ENCODE results near the gene EIF2AK3.

Gene EIF2AK3

DNA sequence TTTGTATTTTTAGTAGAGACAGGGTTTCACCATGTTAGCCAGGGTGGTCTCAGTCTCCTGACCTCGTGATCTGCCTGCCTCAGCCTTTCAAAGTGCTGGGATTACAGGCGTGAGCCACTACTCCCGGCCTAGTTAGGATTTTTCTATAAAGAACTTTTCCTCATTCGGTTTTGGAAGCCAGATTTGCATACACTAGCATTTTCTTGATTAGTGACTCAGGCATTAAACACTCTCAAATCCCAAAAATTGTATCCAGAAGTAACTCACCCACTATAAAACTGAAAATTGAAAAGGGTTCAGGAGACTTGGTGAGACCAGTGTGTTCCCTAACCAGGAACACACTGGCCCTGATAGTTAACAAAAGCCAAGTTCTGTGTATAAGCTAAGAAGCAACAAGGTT lies 25.2 kb downstream of the EIF2AK3 start:
- TF ChIP-seq, protein P1, sequence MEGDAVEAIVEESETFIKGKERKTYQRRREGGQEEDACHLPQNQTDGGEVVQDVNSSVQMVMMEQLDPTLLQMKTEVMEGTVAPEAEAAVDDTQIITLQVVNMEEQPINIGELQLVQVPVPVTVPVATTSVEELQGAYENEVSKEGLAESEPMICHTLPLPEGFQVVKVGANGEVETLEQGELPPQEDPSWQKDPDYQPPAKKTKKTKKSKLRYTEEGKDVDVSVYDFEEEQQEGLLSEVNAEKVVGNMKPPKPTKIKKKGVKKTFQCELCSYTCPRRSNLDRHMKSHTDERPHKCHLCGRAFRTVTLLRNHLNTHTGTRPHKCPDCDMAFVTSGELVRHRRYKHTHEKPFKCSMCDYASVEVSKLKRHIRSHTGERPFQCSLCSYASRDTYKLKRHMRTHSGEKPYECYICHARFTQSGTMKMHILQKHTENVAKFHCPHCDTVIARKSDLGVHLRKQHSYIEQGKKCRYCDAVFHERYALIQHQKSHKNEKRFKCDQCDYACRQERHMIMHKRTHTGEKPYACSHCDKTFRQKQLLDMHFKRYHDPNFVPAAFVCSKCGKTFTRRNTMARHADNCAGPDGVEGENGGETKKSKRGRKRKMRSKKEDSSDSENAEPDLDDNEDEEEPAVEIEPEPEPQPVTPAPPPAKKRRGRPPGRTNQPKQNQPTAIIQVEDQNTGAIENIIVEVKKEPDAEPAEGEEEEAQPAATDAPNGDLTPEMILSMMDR (IDR thresholded peaks at IDR 0.05): no peak

DNA sequence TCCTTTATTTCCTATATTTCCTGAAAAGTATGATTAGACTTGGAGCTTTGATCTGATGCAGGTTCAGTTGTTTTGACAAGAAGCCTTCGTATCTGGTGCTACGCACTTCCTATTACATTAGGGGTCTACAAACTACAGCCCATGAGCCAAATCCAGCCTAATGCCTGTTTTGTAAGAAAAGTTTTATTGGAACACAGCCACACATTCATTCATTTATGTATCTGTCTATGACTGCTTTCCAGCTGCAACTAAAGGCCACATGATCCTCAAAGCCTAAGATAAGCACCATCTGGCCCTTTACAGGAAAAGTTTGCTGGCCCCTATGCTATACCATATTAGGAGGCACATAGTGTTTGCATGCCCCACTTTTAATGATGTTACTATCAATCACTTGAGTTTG lies 26.0 kb downstream of the EIF2AK3 start:
- TF ChIP-seq, protein P1 (IDR thresholded peaks at IDR 0.05): no peak

DNA sequence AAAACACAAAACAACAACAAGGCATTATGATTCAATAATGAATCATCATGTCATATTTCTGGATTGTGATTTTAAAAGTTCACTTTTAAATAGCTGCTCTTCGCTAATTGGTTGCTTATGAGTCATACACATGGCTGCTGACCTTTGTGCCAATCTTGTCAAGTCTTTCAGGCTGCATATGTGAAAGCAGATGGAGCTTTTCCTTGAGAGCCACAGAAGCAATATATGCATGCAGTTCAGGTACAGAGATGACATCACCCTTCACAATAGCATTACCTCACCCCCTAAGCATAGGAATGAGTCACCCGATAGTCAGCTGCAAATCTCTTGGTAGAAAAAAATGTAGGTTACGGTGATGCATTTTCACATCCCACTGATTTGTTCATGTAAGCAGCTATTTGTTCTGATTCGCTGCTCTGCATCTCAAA lies 27.2 kb downstream of the EIF2AK3 start:
- TF ChIP-seq, protein P1 (IDR thresholded peaks at IDR 0.05): no peak

DNA sequence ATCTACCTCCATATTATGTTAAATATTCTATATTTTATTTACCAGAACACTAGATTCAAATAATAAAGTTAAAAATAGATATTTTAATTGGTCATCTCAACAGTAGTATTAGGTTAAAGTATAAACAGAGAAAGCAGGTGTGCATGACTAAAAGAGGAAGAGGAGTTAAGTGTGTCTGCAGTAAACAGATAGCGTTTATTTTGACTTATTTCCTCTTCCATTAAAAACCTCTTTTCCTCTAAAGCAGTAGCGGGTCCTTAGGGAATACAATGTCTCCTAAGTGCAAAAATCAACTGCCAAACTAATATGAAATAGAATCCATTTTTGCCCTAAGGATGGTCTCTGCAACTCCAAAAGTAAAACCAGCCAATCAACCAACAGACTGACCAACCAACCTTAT lies 27.7 kb downstream of the EIF2AK3 start:
- TF ChIP-seq, protein P1 (IDR thresholded peaks at IDR 0.05): no peak

DNA sequence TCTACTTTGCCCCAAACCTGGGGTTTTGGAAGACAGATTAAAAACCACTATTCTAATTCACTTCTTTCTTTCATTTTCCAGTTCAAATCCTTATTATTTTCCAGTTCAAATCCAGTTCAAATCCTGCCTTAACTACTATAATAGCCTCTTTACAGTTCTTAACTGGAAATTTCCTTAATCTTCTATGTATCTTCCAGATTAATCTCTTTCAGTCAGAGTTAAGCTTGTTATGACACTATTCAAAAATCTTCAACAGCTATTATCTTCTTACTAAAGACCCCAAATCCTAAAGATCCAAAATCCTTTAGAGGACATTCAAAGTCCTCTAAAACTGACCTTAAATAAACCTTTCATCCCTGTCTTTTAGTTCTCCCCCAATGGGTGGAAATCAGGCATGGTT lies 30.1 kb downstream of the EIF2AK3 start:
- TF ChIP-seq, protein P1 (IDR thresholded peaks at IDR 0.05): no peak

DNA sequence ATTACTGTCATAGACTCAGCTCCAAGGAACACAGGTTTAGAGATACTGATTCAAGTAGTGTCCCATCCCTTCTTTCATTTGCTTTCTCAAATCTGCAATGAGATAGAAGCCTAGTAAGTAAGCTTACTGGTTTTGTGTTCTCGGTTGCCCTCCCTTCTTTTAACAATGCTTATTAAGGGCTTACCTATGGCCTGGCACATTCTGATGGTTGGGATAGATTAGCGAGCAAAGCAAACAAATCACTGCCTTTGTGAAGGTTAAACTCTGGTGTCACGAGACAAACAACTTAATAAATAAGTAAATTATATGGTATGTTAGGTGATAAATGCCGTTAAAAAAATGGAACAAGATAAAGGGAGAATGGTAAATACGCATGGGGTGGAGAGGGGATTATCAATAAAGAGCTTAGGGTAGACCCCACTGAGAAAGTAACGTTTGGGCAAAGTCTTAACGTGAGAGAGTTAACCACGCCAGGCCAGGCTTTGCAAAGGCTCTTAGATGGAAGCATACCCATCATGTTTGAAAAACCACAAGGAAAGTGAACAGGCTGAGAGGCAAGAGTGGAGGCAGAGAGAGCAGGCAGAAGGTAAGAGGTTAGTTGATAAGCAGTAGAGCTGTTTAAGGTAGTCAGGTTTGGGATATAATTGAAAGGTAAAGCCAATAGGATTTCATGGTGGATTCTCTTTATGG lies 31.0 kb downstream of the EIF2AK3 start:
- TF ChIP-seq, protein P1 (IDR thresholded peaks at IDR 0.05): no peak

DNA sequence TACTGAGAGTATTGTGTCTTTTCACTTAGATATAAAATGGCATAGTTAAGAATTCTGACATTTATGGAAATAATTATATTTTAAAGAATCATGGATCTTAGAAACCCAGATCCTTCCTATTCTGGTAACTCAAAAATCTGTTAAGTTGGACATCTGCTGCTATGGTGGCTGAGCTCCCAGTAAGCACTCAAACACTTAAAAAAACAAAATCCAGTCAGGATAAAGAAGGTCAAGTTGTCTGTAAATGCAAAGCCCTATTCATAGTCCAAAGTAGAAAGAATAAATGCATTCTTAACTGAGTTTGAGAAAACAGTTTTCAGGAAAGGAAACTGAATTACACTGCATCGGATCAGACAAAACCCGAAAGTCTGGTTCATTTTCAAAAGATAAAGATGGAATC lies 35.6 kb downstream of the EIF2AK3 start:
- TF ChIP-seq, protein P1 (IDR thresholded peaks at IDR 0.05): no peak
